Endodermal cell (in vitro differentiated cells): Measurements from ENCODE around the gene HNRNPA3. TPM values are rescaled to one million over a fixed set of nuclear protein-coding genes. Genes with fewer than 3 reads are reported as not detected.

ENCODE experiments used
- DNase-seq: peaks from one replicate; pipeline ENCODE4 v3.0.0-alpha.2; 2017
- H3K27ac ChIP-seq: 2 replicates; pipeline ENCODE4 v1.5.1; 2013; ENCODE audit warnings: mild to moderate bottlenecking, low read depth, low read length, moderate library complexity
- H3K27me3 ChIP-seq: 2 replicates; pipeline ENCODE4 v1.6.1; 2013; ENCODE audit warnings: mild to moderate bottlenecking, low read length, moderate library complexity; ENCODE audit not compliant: insufficient read depth, control insufficient read depth, poor library complexity, severe bottlenecking
- H3K36me3 ChIP-seq: 2 replicates; pipeline ENCODE4 v1.7.0; 2013; ENCODE audit warnings: mild to moderate bottlenecking, low read length, moderate library complexity; ENCODE audit not compliant: control insufficient read depth, insufficient read depth
- H3K4me1 ChIP-seq: one replicate; pipeline ENCODE4 v1.7.0; 2013; ENCODE audit warnings: low read length; ENCODE audit not compliant: control insufficient read depth, insufficient read depth
- H3K4me3 ChIP-seq: 2 replicates; pipeline ENCODE4 v1.5.1; 2013; ENCODE audit warnings: mild to moderate bottlenecking, low read length, moderate library complexity
- H3K9ac ChIP-seq: 2 replicates; pipeline ENCODE4 v1.6.1; 2013; ENCODE audit warnings: mild to moderate bottlenecking, low read length, moderate library complexity; ENCODE audit not compliant: poor library complexity, severe bottlenecking; ENCODE audit errors: extremely low read depth
- H3K9me3 ChIP-seq: 2 replicates; pipeline ENCODE4 v1.6.1; 2013; ENCODE audit warnings: mild to moderate bottlenecking, low read length, moderate library complexity; ENCODE audit not compliant: control insufficient read depth
- H3K27ac Mint-ChIP-seq: 2 replicates; pipeline ENCODE4 v1.8.0; 2020; ENCODE audit warnings: mixed read lengths
- H3K27me3 Mint-ChIP-seq: 2 replicates; pipeline ENCODE4 v1.8.0; 2021; ENCODE audit warnings: mild to moderate bottlenecking, mixed read lengths; ENCODE audit not compliant: insufficient read depth
- H3K36me3 Mint-ChIP-seq: 2 replicates; pipeline ENCODE4 v1.8.0; 2020; ENCODE audit warnings: low read depth, mixed read lengths
- H3K4me1 Mint-ChIP-seq: 2 replicates; pipeline ENCODE4 v1.8.0; 2020; ENCODE audit warnings: mixed read lengths
- H3K4me3 Mint-ChIP-seq: 2 replicates; pipeline ENCODE4 v1.8.0; 2020; ENCODE audit warnings: mild to moderate bottlenecking, moderate library complexity, mixed read lengths
- H3K9me3 Mint-ChIP-seq: 2 replicates; pipeline ENCODE4 v1.8.0; 2020; ENCODE audit warnings: mild to moderate bottlenecking, mixed read lengths
- CTCF ChIP-seq: fragments of 200-600 bp; sonication (generic); conservative IDR thresholded peaks from 2 replicates; pipeline ENCODE4 v1.5.0; 2021; ENCODE audit warnings: antibody characterized with exemption, mild to moderate bottlenecking
- WGBS, 2 experiments: methylation state at CpG; one replicate each; pipeline versions ENCODE4 v1.1.5 to v1.1.7; 2013; ENCODE audit warnings: missing lambda C conversion rate in 2 of 2, mixed read lengths in 1 of 2; ENCODE audit not compliant: insufficient coverage in 1 of 2, insufficient read length in 1 of 2; 5-methylcytosine and 5-hydroxymethylcytosine counted together
- microRNA-seq: library from miRNA; unstranded; fragments of <30 nt; microRNA quantifications from one replicate; pipeline ENCODE4 v1.2.0, GENCODE V29; 2020; ENCODE audit warnings: borderline microRNAs expressed
- total RNA-seq, 2 donors: library from RNA; stranded (reverse); fragmentation: NEBNext Ultra II Directional in 1 of 2; extraction: Animal tissue kit (Norgen Biotek cat#: 25700) in 1 of 2; gene quantifications; 2 replicates in 1 of 2; 3 replicates in 1 of 2; pipeline ENCODE4 v1.2.1, GENCODE V29; 2021

The HNRNPA3 gene
- total RNA-seq, 2 donors from 2014 or later: 323 to 413 TPM

DNA sequence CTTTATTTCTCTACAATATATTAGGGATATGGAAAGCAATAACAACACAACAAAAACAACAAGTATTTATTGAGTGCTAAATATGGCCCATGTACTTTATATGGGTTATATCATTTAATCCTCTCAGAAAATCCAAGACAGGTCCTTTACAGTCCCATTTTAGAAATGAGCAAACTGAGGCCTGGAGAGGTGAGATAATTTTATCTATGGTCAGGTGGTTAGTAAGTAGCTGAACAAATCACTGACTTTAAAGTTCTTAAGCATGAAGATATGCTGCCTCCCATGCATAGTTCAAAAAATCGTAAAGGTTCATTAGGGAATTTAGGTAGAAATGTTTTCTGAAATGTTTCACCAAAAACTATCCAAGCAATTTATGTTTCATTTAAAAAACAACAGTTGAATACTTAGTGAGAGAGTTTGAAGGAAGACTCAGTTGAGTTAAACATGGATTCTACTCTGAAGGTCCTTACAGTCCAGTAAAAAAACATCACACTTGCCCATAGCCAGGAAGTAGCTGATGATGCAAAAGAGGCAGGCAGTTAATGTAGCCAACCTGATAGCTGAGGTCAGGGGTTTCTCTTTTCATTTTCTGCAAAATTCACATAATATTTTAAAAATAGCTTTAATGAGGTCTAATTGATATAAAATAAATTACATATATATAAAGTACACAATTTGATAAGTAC lies 59.5 kb downstream of the HNRNPA3 start:
- Histone ChIP-seq H3K9ac (no peak overlapping the region), H3K4me1 (peaks cover 4% of the 10 kb centered on the region), H3K27me3 (no peaks in the 10 kb centered on the region), H3K9me3 (no peaks in the 10 kb centered on the region), H3K27ac (no peak overlapping the region), H3K4me3 (no peak overlapping the region), H3K36me3 (no peaks in the 10 kb centered on the region)
- 88% methylated on average over 1 of the region's 1 CpG; no CpG with 5 or more reads in 1 of the 2 experiments for WGBS, 2 experiments
- Mint-ChIP-seq H3K27ac (no peak overlapping the region), H3K9me3 (no peaks in the 10 kb centered on the region), H3K4me3 (no peak overlapping the region), H3K36me3 (no peaks in the 10 kb centered on the region), H3K27me3 (no peaks in the 10 kb centered on the region), H3K4me1 (peaks cover 23% of the 10 kb centered on the region)
- DNase-seq: no peak
- no peak for TF ChIP-seq CTCF

GRCh38 chr2:177272765-177273164 lies 60.2 kb downstream of the HNRNPA3 start:
- no peak overlapping the region for H3K27ac Mint-ChIP-seq
- Histone ChIP-seq H3K36me3 (no peaks in the 10 kb centered on the region), H3K9ac (no peak overlapping the region), H3K9me3 (no peaks in the 10 kb centered on the region), H3K4me3 (no peak overlapping the region), H3K27ac (no peak overlapping the region), H3K4me1 (peaks cover 4% of the 10 kb centered on the region), H3K27me3 (no peaks in the 10 kb centered on the region)
- H3K9me3 Mint-ChIP-seq: no peaks in the 10 kb centered on the region
- 78 to 97% methylated on average over 2 of the region's 2 CpGs for WGBS, 2 experiments
- DNase-seq: no peak
- no peak overlapping the region for H3K4me3 Mint-ChIP-seq
- H3K36me3 Mint-ChIP-seq: no peaks in the 10 kb centered on the region
- no peaks in the 10 kb centered on the region for H3K27me3 Mint-ChIP-seq
- TF ChIP-seq CTCF: no peak
- H3K4me1 Mint-ChIP-seq: peaks cover 21% of the 10 kb centered on the region

GRCh38 chr2:177273408-177273807 lies 60.8 kb downstream of the HNRNPA3 start:
- H3K27me3 ChIP-seq: no peaks in the 10 kb centered on the region
- no peak overlapping the region for H3K27ac ChIP-seq
- DNase-seq: no peak
- TF ChIP-seq CTCF: no peak
- no peak overlapping the region for H3K9ac ChIP-seq
- no peaks in the 10 kb centered on the region for H3K9me3 ChIP-seq
- Mint-ChIP-seq H3K36me3 (no peaks in the 10 kb centered on the region), H3K27ac (no peak overlapping the region), H3K27me3 (no peaks in the 10 kb centered on the region), H3K9me3 (no peaks in the 10 kb centered on the region), H3K4me1 (peaks cover 21% of the 10 kb centered on the region), H3K4me3 (no peak overlapping the region)
- peaks cover 4% of the 10 kb centered on the region for H3K4me1 ChIP-seq
- no peak overlapping the region for H3K4me3 ChIP-seq
- H3K36me3 ChIP-seq: no peaks in the 10 kb centered on the region
- 94 to 100% methylated on average over 1 to 3 of the region's 3 CpGs for WGBS, 2 experiments

Small RNA genes within 50 kb of the gene (microRNA-seq; reads per million reads assigned to microRNA genes)
- gene MIR3128: not detected

Other genes starting within 250 kb of the HNRNPA3 start
- gene NFE2L2, start 51.9 kb downstream of the HNRNPA3 start, total RNA-seq: 10 to 100 TPM; 59.0 to 59.1 TPM
- gene AGPS, start 180.0 kb downstream of the HNRNPA3 start, total RNA-seq: 10 to 100 TPM; 76.8 to 86.1 TPM